Measurements from ENCODE around the gene MLNR. TPM values are rescaled to one million over a fixed set of nuclear protein-coding genes. Genes with fewer than 3 reads are reported as not detected.

MLNR gene
- polyA plus RNA-seq, 3 donors: 0.24 TPM; not detected in 2

Other genes starting within 250 kb of the MLNR start
- 10 to 100 TPM; 77.8 to 85.5 (median 79.1) TPM for gene FNDC3A, start 244.4 kb upstream of the MLNR start, polyA plus RNA-seq (ENCODE audit: insufficient read length in 3 of 3)
- gene CDADC1, start 27.6 kb downstream of the MLNR start, polyA plus RNA-seq (ENCODE audit: insufficient read length in 3 of 3): 10 to 100 TPM; 13.7 to 15.1 (median 14.8) TPM
- gene CAB39L, start 223.7 kb downstream of the MLNR start, polyA plus RNA-seq (ENCODE audit: insufficient read length in 3 of 3): 10 to 100 TPM; 13.1 to 20.4 (median 19.7) TPM
- gene SETDB2, start 223.9 kb downstream of the MLNR start, polyA plus RNA-seq (ENCODE audit: insufficient read length in 3 of 3): 10 to 100 TPM; 20.6 to 22.7 (median 21.9) TPM

Data from right renal cortex interstitium (tissue), 3 donors.